ENCODE measurements around the gene CCR7.

The CCR7 gene

DNA sequence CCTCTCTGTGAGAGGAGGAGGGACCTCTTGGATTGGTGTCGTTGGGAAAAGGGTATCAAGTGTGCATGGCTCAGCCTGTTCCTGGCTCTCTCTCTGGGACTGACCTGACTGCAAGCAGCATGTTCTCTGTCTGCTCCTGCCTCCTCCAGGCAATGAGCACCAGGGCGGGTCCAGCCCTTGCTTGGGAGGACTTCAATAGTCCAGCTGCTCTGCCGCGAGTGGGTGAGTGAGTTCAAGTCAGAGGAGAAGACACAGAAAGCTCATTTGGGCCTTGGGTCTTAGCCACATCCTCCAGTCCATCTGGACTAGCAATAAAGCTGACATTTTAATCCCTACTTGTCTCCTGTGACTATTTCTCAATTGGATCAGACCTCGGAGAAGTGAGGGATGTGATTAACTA is 38.6 kb downstream of the CCR7 start:
- peaks cover 38% of the 10 kb centered on the region for H3K9me3 Mint-ChIP-seq
- DNase-seq: no peak

GRCh38 chr17:40525294-40525693 is 40.0 kb downstream of the CCR7 start:
- Mint-ChIP-seq H3K27me3 (ENCODE audit: low read depth, poor library complexity) (peaks cover 2% of the 10 kb centered on the region), H3K36me3 (ENCODE audit: low read depth) (peaks cover 14% of the 10 kb centered on the region), H3K27ac (no peak overlapping the region), H3K4me3 (no peak overlapping the region), H3K9me3 (peaks cover 38% of the 10 kb centered on the region), H3K4me1 (peaks cover 18% of the 10 kb centered on the region)
- no peak for DNase-seq
- TF ChIP-seq, protein P1, sequence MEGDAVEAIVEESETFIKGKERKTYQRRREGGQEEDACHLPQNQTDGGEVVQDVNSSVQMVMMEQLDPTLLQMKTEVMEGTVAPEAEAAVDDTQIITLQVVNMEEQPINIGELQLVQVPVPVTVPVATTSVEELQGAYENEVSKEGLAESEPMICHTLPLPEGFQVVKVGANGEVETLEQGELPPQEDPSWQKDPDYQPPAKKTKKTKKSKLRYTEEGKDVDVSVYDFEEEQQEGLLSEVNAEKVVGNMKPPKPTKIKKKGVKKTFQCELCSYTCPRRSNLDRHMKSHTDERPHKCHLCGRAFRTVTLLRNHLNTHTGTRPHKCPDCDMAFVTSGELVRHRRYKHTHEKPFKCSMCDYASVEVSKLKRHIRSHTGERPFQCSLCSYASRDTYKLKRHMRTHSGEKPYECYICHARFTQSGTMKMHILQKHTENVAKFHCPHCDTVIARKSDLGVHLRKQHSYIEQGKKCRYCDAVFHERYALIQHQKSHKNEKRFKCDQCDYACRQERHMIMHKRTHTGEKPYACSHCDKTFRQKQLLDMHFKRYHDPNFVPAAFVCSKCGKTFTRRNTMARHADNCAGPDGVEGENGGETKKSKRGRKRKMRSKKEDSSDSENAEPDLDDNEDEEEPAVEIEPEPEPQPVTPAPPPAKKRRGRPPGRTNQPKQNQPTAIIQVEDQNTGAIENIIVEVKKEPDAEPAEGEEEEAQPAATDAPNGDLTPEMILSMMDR (IDR thresholded peaks at IDR 0.05): no peak

More for the DNA sequence above, 38.6 kb downstream of the CCR7 start:
- TF ChIP-seq, protein P1 (IDR thresholded peaks at IDR 0.05): no peak
- no peak overlapping the region for H3K27ac Mint-ChIP-seq
- H3K36me3 Mint-ChIP-seq (ENCODE audit: low read depth): peaks cover 14% of the 10 kb centered on the region
- H3K4me3 Mint-ChIP-seq: no peak overlapping the region
- peaks cover 25% of the 10 kb centered on the region for H3K4me1 Mint-ChIP-seq
- H3K27me3 Mint-ChIP-seq (ENCODE audit: low read depth, poor library complexity): peaks cover 3% of the 10 kb centered on the region

GRCh38 chr17:40524243-40524965 is 40.9 kb downstream of the CCR7 start:
- TF ChIP-seq, protein P1 (IDR thresholded peaks at IDR 0.05): no peak
- DNase-seq: no peak
- no peak overlapping the region for H3K4me3 Mint-ChIP-seq
- no peaks in the 10 kb centered on the region for H3K27me3 Mint-ChIP-seq (ENCODE audit: low read depth, poor library complexity)
- H3K27ac Mint-ChIP-seq: no peak overlapping the region
- H3K36me3 Mint-ChIP-seq (ENCODE audit: low read depth): peaks cover 14% of the 10 kb centered on the region
- H3K9me3 Mint-ChIP-seq: peaks cover 38% of the 10 kb centered on the region
- H3K4me1 Mint-ChIP-seq: peaks cover 17% of the 10 kb centered on the region

GRCh38 chr17:40522961-40523310 is 42.3 kb downstream of the CCR7 start:
- peaks cover 38% of the 10 kb centered on the region for H3K9me3 Mint-ChIP-seq
- H3K36me3 Mint-ChIP-seq (ENCODE audit: low read depth): peaks cover 14% of the 10 kb centered on the region
- H3K27ac Mint-ChIP-seq: no peak overlapping the region
- H3K27me3 Mint-ChIP-seq (ENCODE audit: low read depth, poor library complexity): peaks cover 3% of the 10 kb centered on the region
- TF ChIP-seq, protein P1 (IDR thresholded peaks at IDR 0.05): no peak
- peaks cover 11% of the 10 kb centered on the region for H3K4me1 Mint-ChIP-seq
- no peak overlapping the region for H3K4me3 Mint-ChIP-seq
- no peak for DNase-seq

DNA sequence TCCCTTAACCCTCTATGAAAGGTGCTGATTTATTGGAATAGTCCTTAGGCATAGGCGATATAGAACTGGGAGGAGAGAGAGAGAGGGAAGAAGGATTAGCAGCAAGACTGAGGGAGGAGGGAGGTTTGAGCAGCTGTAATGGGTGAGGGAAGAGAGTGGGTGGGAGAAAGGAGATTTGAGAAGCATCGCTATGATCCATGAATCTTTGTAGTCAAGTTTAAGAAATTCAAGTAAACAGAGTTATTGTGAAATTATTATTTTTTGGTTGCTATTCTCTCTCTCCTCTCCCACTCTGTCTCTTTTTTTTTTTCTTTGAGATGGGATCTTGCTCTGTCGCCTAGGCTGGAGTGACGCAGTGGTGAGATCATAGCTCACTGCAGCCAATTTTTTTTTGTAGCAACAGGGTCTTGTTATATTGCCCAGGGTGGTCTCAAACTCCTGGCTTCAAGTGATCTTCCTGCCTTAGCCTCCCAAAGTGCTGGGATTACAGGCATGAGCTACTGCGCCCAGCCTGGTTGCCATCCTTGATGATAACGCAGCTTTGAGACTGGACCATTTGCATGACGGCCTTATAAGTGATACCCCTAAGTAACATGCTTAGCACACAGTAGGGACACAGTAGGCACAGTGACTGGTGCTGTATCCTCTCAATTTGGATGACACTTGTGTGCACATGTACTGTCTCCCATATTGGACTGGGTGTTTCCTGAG is 42.9 kb downstream of the CCR7 start:
- H3K27ac Mint-ChIP-seq: no peak overlapping the region
- peaks cover 11% of the 10 kb centered on the region for H3K4me1 Mint-ChIP-seq
- DNase-seq: no peak
- H3K27me3 Mint-ChIP-seq (ENCODE audit: low read depth, poor library complexity): peaks cover 4% of the 10 kb centered on the region
- H3K36me3 Mint-ChIP-seq (ENCODE audit: low read depth): peaks cover 14% of the 10 kb centered on the region
- H3K9me3 Mint-ChIP-seq: peaks cover 35% of the 10 kb centered on the region
- TF ChIP-seq, protein P1 (IDR thresholded peaks at IDR 0.05): no peak
- no peak overlapping the region for H3K4me3 Mint-ChIP-seq
